NCI-H2029 (cell line): ENCODE measurements around the gene SIN3B.
"Not testable (repeated sequence)": the region's sequence is repeated elsewhere in the genome, so short reads cannot be mapped to it uniquely, and the experiment has no call there.

Experiments
- DNase-seq: peaks from one replicate; lab custom pipeline; 2025; lab: John Stamatoyannopoulos, UW

SIN3B gene

GRCh38 chr19:16867211-16867610 lies 38.0 kb downstream of the SIN3B start:
- DNase-seq: no peak

DNA sequence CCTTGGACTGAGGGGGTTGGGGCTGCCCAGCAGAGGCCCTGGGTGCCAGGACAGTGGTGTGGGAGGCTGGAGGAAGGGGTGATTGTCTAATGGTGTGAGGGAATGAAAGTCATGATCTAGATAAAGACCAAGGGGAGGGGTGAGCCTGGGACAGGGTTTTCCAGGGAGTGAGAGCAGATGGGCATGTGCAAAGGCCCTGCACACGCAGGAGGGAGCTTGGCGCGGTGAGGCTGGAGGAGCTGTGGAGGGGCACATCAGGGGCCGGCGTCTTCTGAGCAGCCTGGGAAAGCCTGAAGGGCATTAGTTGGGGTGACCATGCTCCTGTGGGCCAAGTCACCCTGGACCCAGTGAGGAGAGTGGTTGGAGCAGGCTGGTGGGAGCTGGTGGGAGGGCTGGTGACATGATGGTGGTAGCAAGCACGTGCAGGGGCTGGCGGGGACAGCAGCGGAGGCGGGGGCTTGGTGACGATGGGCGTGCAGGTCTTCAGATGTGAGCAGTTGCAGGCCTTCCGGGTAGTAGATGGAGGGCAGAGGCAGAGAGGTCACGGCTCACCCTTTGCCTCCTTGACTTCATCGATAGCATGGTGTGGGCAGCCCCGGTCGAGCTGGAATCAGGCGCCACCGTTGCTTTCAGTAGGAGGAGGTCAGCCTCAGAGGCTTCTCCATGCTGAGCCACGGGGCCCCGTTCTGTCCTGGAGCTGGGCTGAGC lies 39.4 kb downstream of the SIN3B start:
- DNase-seq: no peak

DNA sequence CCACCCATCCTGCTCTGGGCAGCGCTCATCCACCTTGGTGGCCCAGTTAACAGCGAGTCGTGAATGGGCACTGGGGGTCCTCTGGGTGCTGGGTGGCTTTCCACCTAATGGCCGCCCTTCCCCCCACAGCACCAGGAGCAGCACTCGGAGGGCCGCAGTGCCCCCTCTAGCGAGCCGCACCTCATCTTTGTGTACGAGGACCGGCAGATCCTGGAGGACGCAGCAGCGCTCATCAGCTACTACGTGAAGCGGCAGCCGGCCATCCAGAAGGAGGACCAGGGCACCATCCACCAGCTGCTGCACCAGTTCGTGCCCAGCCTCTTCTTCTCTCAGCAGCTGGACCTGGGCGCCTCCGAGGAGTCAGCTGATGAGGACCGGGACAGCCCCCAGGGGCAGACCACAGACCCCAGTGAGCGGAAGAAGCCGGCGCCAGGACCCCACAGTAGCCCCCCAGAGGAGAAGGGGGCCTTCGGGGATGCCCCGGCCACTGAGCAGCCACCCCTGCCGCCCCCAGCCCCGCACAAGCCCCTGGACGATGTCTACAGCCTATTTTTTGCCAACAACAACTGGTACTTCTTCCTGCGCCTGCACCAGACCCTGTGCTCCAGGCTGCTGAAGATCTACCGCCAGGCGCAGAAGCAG lies 40.3 kb downstream of the SIN3B start:
- no peak for DNase-seq

DNA sequence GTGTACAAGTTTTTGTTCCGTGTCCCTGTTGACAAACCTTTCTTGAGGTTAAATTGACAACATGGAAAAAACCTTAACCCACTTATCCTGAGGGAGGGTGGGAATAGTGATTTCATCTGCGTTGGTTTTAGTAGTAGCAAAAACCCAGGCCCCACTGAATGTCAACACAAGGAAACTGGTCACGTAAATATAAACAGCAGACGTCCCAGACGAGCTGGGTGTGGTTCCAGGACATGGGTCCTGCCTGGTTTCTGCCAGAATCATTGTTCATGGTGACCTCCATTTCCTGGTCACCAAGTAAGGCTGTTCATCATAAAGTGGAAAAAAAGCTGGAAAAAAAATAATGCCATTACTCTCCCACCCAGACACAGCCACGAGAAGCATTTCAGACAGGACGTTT lies 42.7 kb downstream of the SIN3B start:
- DNase-seq: no peak

- no peak for DNase-seq
Measured at GRCh38 chr19:16872728-16873127, 43.5 kb downstream of the SIN3B start.

GRCh38 chr19:16873594-16873993 lies 44.4 kb downstream of the SIN3B start:
- DNase-seq: no peak

- DNase-seq: no peak
Measured at GRCh38 chr19:16874250-16874977, 45.2 kb downstream of the SIN3B start.

- DNase-seq: not testable (repeated sequence)
Measured at GRCh38 chr19:16874978-16875299, 45.7 kb downstream of the SIN3B start.

DNA sequence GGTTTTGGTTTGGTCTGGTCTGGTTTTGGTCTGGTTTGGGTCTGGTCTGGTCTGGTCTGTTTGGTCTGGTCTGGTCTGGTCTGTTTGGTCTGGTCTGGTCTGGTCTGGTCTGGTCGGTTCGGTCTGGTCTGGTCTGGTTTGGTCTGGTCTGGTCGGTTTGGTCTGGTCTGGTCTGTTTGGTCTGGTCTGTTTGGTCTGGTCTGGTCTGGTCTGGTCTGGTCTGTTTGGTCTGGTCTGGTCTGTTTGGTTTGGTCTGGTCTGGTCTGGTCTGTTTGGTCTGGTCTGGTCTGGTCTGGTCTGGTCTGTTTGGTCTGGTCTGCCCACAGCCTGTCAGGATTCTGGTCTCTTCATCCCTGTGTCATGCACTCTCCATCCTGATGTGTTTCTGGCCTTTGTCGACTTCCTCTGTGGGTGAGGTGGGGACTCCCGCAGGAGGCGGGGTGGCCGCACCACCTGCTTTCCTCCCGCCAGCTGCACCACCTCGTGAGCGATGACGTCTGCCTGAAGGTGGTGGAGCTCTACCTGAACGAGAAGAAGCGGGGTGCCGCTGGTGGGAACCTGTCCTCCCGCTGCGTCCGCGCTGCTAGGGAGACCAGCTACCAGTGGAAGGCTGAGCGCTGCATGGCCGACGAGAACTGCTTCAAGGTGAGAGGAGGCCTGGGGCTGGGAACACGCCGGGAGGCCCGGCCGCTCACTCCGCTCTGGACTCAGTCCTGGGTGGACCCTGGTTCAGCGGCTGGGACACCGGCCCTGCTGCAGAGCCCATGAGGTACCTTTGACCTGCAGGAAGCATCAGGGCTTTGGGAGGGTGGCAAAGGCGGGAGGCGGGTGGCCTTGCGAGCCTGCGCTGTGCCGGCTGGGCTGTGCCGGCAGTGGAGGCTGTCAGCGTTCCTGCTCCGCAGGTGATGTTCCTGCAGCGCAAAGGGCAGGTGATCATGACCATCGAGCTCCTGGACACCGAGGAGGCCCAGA lies 46.7 kb downstream of the SIN3B start:
- no peak for DNase-seq

DNA sequence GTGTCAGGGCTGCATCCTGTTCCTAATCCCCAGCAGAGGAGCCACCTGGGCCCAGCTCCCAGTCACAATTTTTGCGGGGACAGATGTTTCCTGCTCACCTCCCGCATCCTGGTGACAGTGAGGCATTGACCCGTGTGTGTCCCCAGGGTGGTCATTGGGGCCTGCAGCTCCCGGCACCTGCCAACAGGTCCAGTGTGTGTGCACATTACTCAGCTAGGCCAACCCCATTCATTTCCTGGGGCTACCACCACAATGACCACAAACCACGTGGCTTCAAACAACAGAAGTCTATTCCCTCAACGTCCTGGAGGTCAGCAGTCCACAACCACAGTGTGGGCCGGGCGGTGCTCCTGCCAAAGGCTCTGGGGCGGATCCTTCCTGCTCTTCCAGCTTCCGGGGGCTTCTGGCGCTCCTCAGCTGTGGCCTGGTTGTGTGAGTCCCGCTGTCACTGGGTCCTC lies 47.7 kb downstream of the SIN3B start:
- no peak for DNase-seq

DNA sequence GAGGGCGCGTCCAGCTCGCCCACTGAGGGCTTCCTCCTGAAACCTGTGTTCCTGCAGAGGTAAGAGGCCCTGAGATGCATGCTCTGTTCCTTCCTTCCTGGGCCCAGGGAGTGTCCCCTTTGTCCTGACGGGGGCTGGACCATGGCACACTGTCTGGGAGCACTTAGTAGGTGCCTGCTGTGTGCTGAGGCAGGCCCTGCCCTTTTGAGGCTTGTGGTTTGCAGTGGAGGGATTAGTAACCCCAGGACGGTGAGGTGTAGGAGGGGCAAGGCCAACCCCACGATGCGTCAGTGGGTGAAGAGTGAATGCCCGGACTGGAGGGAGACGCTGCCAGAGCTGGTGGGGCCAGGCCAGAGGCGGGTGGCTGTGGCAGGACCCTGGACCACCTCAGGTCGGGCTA lies 48.4 kb downstream of the SIN3B start:
- DNase-seq: no peak

DNA sequence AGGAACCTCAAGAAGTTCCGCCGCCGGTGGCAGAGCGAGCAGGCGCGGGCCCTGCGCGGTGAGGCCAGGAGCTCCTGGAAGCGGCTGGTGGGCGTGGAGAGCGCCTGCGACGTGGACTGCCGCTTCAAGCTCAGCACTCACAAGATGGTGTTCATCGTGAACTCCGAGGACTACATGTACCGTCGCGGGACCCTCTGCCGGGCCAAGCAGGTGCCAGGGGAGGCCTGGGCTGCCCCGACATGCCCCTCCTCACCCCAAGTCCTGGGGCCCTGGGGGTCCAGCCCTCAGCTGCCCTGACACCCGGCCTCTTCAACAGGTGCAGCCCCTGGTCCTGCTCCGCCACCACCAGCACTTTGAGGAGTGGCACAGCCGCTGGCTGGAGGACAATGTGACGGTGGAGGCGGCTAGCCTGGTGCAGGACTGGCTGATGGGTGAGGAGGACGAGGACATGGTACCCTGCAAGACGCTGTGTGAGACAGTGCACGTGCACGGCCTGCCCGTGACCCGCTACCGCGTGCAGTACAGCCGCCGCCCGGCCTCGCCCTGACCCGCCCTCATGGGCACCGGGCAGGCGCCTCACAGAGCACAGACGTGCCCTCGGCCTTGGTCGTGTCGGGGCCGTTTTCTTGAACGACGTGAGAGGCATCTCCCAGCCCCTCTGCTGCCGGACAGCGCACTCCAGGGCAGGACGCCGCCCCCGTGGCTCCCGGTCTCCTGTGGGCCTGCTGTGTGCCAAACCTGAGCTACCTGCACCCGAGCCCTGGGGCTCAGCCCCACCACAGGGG lies 49.2 kb downstream of the SIN3B start:
- DNase-seq: no peak

- DNase-seq: no peak
Measured at GRCh38 chr19:16880884-16881554, 51.8 kb downstream of the SIN3B start.

- no peak for DNase-seq
Measured at GRCh38 chr19:16882146-16882545, 52.9 kb downstream of the SIN3B start.

GRCh38 chr19:16883522-16883921 lies 54.3 kb downstream of the SIN3B start:
- DNase-seq: no peak

- no peak for DNase-seq
Measured at GRCh38 chr19:16885166-16885565, 56.0 kb downstream of the SIN3B start.

DNA sequence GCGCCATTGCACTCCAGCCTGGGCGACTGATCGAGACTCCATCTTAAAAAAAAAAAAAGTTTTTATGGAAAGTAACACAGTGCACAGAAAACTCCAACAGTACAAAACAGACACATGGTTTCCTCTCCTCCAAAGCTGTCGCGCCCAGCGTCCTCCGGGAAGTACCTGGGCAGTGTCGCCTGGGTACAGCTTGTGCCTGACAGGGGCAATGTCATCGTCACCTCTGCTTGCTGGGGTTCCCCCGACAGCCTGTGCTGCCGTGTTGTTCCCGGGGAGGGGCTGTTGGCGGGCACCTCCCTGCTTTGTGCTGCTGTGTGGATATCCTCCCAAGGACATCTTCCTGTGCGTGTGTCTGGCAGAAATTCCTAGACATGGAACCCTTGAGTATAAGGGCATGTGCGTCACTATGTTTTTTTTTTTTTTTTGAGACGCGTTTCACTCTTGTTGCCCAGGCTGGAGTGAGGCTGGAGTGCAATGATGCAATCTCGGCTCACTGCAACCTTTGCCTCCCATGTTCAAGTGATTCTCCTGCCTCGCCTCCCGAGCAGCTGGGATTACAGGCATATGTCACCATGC lies 57.2 kb downstream of the SIN3B start:
- peak; percentile 18 for DNase-seq

DNA sequence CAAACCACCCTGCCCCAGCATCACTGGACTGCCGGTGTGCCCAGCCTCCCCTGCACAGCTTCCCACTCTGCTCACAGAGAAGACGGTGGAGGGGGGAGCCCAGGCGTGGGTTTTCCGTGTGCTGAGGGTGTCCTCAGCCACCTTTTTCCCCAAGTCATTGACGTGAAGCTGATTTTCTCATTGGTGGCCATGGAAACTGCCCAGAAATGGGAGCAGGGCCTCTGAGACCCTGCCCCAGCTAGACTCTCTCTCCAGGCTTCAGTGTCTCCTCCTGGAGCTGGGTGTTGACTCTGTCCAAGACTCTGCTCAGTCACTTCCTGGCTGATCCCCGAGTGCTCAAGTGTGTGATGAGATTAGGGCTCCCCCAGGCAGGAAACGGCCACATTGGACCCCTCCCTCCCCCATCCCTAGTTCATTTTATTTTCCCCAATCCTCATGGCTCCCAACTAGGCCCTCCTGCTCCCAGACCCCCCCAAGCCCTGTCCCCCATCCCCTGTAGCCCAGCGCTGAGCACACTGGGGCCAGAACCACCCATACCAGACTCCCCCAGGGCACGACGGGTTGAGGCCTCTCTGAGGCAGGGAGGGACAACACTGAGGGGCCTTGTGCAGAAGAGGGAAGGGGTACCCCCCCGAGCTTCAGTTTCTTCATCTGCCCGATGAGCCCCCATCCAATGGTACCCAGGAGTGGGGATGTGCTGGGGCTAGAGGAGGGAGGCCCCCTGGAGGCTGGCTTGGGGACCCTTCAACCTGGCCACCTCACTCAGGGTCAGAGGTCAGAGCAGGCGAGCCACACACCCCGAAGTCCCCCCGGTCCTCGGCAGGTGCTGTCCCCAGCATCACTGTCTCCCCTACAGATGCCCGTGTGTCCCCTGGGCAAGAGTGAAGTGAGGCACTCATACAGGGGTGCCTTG lies 58.4 kb downstream of the SIN3B start:
- DNase-seq: no peak
